HG02798 (cell line): ENCODE data around the gene COX4I2.
"Not testable (repeated sequence)": the region's sequence is repeated elsewhere in the genome, so short reads cannot be mapped to it uniquely, and the experiment has no call there.

Experiments
- ATAC-seq: cut with Tn5 transposase; IDR thresholded peaks from one replicate; pipeline ENCODE4 v1.9.1; 2021; ENCODE audit warnings: mild to moderate bottlenecking; ENCODE audit not compliant: unreplicated experiment, poor library complexity

The COX4I2 gene

DNA sequence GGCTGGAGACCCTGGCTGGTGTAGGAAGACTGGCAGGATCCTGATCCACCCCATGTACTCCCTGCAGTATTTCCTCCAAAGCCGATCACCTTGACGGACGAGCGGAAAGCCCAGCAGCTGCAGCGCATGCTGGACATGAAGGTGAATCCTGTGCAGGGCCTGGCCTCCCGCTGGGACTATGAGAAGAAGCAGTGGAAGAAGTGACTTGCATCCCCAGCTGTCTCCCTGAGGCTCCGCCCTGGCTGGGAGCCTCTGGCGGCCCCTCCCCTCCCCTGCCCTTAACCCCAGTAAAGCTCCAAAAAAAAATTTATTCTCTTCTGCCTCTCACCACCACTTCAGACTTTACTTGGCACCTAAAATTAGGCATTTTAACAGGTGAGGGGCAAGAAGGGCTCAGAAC is 7.0 kb downstream of the COX4I2 start:
- ATAC-seq = no peak

DNA sequence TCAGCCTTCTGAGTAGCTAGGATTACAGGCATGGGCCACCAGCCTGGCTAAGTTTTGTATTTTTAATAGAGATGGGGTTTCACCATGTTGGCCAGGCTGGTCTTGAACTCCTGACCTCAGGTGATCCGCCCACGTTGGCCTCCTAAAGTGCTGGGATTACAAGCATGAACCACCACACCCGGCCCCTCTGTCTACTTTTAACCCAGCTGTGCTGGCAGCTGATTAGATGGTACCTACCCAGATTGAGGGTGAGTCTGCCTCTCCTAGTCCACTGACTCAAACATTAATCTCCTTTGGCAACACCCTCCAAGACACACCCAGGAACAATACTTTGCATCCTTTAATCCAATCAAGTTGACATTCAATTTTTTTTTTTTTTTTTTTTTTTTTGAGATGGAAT is 10.4 kb downstream of the COX4I2 start:
- ATAC-seq = not testable (repeated sequence)

DNA sequence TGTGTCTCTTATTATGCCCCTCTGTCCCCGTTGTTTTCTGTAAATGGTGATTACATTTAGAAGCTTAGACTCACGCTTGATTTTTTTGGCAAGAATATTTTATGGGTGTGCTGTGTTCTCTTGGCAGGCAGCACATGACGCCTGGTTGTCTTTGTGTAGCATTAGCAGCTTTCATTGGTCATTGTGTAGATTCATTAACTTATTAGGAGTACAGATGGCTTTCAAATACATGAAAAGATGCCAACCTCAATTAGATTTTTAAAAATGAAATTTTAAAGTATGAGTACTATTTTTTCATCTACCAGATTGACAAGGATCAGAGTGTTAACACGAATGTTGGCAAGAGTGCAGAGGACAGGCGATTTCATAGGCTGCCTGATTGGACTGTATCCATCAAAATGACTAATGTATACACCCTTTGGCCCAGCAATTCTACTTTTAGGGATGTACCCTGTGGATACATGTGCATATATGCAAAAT is 15.2 kb downstream of the COX4I2 start:
- ATAC-seq = no peak

DNA sequence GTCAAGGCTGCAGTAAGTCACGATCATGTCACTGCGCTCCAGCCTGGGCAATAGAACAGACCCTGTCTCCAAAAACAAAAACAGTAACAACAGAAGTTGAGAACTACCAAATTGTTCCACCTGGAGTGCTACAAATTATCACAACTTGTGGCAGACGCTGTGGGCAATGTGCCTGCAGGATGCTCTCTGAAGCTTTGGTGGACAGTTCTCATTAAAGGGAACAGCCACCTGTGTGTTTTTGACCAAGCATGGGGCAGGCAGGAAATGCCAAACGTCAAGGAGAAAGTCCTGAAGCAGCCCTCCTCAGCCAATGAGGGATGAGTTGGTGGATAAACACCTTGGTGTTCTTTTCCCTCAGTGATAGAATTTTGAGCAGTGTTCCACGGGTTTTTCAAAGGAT is 15.8 kb downstream of the COX4I2 start:
- ATAC-seq = no peak

DNA sequence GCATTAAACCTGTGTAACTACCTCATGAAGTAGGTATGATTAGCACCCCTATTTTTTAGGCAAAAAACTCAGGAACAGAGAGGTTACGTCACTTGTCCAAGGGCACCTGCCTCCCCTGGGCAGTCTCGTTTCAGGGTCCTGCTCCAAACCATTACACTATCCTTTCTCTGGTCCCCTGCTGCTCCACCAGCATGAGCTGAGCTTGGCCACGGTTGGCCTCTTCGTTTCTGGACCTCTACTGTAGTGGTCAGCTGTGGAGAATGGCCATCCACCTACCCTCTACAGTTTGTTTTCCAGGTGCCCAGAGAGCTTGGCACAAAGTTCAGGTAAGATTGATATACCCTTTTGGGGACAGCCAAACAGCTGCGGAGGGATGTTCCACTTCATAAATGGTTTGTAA is 16.8 kb downstream of the COX4I2 start:
- no peak for ATAC-seq

DNA sequence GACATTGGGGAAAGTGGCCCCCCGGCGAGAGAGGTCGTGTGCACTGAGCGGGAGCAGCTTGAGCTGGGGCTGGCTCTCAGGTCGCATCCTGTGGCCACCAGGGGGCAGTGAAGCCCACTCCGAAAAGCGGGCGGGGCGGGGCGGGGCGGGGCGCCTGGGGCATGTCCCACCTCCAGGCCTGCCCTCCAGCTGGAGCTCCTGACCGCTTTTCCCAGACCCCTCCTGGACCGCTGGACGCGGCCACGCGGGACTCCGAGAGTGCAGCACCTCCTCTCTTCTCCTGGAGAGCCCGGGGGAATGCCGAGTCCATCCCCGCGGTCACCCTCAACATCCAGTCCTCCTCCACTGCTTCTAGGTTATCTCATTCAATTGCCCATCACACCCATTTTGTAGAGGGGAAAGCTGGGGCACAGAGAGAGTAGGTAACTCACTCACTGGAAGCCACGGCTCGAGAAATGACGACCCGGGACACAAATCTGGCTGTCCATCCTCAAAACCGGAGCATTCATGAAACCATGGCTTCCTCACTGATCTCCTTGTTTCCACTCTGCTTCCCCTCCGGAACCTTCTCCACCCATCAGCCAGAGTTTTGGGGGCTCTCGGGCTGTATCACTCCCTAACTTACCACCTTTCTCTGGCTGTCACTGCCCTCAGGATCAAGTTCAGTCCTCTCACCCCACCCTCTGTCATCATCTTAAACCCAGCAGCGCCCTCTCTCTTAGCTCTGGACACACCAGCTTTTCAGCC is 24.1 kb downstream of the COX4I2 start:
- peak; percentile 70 for ATAC-seq

DNA sequence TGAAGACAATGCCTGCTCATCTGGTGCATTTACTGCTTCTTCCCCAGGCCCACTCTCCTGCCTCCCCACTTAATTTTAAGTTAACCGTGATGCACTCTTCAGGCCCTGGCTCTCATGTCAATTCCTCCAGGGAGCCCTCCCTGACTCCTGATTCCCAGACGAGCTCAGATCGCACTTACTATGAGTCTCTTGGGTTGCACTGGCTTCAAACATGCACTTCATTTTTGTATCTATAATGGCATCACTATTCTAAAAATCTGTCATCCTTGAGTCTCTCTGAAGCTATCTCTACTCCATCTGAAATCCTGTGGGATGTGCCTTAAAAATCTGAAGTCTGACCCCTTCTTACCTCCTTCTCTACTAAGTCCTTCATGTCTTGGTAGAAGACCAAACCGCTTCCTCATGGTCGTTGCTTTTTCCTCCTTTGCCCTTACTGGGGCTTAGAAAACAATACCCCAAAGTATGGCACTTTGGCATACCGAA is 24.7 kb downstream of the COX4I2 start:
- ATAC-seq = no peak

DNA sequence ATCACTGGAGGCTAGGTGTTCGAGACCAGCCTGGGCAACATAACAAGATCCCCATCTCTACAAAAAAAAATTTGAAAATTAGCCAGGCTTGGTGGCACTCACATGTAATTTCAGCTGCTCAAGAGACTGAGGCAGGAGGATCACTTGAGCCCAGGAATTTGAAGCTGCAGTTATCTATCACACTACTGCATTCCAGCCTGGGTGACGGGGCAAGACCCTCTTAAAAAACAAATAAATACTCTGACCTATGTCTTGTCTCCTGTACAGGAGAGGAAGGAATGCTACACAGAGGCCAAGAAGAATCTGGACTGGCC is 25.8 kb downstream of the COX4I2 start:
- no peak for ATAC-seq

DNA sequence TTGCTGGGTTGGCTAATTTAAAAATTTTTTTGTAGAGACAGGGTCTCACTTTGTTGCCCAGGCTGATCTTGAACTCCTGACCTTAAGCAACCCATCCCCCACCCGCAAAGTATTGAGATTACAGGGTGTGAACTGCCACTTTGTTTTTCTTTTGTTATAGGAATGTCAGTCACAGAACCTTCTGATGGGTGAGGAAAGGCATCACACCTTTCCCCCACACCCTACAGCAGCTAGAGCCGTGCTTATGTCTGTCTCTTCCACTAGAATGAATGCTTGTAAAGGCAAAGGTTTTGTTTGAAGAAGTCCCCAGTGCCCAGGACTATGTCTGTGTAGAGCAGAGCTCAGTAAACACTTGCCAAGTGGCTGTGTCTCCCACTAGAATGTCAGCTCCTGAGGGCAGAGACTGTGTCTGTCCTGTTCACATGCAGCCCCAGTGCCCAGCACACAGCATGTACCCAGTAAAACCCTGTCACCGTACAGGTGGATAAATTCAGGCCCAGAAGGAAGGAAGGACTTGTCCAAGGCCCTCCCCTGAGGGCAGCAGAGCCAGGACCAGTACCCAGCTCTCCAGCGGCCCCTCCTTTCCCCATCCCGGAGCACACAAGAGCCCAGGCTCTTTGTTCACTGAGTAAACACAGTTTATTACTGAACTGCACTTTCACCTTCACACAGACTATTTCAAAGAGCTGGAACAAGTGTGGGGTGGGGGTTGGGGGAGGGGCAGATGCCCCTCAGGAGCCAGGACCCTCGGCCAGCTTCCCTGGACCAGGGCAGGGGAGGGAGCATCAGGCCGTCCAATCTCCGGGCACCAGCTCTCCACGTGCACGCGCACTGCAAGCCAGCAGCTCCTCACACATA is 26.4 kb downstream of the COX4I2 start:
- no peak for ATAC-seq

DNA sequence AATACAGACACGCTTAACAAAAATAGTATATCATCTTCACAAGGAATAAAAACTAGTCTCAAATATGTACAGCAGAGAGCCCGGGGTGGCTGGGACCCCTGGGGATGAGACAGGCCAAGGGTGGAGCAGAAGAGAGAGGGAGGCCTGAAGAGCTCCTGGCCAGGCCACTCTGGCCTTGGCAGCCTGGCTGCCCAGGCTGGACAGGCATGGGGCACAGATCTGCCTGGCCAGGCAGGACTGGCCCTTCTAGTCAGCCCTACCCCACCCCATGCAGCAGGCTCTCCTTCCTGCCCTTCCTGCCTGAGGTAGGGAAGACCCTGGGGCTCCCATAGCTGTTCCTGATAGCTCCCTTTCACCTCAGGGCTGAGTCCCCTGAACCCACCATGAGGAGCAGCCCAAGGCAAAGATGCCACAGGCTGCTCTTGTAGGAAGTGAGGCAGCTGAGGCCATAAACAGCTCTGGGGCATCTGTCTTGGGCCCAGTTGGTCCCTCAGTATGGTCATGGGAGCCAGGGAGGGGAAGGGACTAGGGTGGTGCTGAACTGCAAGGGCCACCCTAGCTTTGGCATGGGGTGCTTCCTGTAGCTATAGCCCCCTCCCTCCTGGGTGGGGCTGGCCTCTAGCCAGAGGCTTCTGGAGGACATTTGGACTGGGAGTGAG is 27.1 kb downstream of the COX4I2 start:
- ATAC-seq = no peak

DNA sequence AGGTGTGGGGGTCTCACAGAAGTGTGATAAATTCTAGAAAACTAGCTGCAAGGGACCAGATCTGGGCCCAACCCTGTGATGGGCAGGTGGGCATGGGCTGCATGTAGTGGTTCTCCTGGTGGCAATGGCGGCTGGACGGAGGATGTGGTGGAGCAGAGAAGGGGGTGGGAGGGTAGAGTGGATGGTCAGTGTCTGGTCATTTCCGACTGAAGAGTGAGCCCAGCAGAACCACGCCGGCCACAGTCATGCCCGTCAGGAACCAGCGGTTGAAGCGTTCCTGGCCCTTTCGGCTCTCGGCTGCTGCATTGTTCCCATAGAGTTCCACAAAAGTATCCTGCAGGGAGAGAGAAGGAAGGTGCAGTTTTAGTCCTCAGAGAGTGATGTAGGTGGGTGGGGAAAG is 28.0 kb downstream of the COX4I2 start:
- ATAC-seq = no peak

DNA sequence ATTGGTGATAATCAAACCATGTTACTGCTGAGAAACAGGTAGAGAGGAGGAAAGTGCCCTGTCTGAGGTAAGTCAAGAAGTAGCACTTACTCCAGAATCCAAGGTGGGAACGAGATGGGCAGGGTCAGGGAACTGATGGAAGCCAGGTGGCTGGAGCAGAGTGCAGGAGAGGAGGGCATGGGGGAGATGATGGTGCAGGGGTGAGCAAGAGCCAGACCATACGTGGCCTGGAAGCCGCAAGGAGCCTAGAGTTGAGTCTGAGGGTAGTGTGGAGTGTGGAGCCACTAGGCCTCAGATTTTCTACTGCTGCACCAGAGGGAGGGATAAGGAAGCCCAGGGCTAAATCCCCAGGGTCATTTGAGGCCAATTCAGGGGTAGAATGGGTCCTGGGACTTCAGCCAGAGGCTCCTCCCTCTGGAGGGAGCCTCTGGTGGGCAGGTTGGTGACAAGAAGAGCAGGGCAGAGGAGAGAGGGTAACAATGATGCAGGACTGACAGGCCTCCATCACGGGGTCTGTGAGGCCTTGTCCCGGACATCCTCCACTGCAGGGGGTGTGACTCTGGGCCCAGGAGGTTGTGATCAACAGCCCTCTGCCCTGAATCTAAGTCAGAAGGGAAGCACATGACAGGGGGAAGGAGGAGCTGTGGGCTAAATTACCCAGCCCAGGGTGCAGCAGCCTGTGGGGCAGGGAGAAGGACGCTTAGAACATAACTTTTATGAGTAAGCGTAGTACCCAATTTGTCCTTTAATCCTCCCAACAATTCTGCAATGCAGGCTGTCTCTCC is 28.7 kb downstream of the COX4I2 start:
- no peak for ATAC-seq

DNA sequence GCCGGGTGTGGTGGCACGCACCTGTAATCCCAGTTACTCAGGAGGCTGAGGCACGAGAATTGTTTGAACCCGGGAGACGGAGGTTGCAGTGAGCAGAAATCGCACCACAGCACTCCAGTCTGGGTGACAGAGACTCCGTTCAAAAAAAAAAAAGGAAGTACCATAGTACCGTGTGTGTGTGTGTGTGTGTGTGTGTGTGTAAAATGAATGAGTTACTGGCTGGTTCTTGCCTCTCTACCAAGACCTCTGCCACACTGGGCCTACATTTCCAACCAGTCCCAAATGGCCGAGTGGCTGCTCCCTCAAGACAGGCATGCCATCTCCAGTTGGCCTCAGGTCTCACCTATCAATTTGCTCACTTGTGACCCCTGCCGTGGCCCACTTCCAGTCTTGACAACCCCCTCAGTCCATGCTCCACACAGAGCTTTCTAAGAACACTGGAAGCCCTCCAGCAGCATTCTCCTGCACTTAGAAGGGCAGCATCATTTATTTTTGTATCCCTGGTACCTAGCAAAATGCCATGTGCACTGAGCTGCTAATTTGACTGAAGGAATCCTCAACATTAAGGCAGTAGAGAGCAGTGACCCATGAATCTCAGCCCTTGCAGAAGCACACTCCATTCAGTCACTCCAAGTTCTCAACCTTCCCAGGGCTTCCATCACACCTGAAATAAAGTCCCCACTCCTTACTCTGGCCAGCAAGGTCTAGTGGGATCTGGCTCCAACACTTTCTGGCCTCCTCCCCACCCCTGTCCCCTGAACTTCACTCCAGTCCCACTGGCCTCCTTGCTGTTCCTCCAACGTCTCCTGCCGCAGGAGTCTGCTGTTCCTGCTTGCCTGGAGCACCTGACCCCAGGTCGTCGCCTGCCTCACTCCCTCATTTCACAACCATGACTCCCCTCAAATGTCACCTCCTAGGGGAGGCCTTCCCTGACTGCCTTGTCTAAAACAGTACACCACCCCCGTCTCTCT is 29.9 kb downstream of the COX4I2 start:
- ATAC-seq = no peak

DNA sequence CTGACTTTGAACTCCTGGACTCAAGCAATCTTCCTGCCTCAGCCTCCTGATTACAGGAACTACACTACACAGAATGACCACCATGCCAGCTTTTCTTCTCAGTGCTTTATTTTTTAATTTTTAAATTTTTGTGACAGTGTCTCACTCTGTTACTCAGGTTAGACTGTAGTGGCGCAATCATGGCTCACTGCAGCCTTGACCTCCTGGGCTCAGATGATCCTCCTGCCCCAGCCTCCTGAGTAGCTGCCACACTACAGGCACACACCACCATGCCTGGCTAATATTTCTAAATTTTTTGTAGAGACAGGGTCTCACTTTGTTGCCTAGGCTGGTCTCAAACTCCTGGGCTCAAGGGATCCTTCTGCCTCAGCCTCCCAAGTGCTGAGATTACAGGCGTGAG is 31.2 kb downstream of the COX4I2 start:
- not testable (repeated sequence) for ATAC-seq

DNA sequence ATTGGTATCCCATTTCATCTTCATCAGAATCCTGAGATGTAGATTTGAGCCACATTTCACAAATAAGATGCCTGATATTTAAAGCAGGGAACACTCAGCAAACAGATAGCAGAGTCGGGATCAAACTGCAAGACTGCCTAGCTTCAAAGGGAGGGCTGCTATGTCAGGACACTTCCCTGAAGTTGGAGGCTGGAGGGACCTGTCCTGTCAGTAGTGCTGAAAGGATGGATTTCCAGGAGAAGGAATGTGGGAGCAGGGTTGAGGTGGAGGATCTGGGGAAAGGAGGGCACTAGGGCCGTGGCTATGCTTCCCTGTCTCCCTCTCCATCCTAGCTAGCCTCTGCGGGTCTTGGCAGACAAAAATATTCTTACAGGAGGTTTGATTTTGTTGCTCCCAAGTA is 32.2 kb downstream of the COX4I2 start:
- ATAC-seq = no peak

DNA sequence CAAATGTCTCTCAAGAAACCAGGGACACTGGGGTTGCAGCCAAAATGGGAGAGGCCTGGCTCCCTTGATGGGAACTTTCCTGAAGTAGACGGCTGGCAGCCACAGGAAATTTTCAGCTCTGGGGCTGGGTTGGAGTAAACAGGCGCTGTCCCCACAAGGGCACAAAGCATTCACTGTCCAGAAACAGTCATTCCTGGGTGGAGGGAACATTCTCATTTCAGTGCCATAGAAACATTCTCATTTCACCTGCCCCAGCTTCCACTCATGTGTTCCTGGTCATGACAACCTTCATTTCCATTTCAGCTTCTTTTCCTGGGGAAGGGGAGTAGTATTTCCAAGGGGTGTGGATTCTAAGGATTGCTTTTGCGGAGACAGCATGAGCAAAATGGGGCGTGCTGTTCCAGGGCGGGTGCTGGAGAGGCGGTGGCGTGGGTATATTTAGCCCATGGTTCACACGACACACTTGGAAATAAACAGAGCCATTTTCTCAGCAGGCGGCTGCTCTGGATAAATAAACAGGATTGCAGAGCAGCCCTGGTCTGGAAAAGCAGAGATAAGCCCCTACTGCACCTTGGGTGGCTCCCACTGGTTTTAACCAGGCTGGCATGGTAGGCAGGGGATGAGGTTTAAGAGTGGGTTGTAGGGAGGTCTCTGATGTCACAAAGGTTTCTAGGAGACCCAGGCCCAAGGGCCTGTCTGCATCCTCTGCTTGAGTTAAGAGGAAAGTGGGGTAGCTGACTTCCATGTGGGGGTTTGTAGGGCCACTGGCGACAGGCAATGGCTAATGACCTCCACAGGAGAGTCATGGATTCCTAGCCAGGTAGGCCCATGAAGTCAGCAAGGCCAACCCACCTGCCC is 32.9 kb downstream of the COX4I2 start:
- no peak for ATAC-seq

DNA sequence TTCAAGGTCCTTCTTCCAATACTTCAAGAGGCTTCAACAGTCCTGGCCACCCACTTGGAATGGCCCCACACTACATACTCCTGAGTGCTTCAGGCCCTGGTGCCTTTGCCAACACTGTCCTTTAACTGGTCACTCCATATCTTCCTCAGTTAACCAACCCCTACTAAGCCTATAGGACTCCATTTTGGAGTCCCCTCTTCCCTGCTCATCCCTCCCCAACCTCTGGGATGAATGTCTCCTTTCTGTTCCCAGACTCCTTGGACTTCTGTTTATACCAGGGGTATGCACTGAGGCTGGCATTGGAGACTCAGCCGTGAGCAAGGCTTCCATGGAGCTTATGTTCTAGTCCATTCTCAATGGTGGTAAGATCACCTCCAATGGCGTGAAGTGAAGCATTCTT is 33.6 kb downstream of the COX4I2 start:
- ATAC-seq = no peak

DNA sequence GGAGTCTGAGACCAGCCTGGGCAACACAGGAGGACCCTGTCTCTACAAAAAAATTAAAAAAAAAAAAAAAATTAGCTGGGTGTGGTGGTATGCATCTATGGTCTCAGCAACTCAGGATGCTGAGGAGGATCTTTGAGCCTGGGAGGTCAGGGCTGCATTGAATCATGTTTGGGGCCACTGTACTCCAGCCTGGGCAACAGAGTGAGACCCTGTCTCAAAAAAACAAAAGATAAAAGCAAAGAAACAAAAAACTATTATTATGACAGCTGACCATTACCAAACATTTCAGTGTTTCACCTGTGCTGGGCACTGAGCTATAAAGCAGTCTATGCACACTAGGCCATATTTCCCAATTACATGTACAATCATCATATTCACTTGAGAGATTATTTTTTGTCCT is 35.7 kb downstream of the COX4I2 start:
- ATAC-seq = no peak
